Superior temporal gyrus (tissue), 1 donor: ENCODE data around the gene MTUS2.

Experiments used
- DNase-seq: peaks from one replicate; pipeline ENCODE4 v3.0.0-alpha.2; 2016; ENCODE audit errors: extremely low spot score

MTUS2 gene

DNA sequence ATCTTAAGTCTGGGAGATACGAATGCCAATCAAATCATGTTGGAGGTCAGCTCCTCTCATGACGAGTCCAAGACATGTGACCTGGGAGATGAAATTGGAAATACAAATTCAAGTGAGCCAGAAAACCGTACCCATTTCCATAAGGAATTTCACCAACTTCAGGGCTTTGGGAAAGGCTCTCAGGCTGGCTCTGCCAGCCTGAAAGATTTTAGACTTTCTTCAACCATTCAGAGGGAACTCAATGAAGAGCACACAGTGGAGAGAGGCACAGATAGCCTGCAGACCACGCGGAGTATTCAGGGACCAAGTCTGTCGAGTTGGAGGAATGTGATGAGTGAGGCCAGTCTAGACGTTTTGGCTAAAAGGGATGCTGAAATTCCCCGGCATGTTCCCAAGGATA lies 204.6 kb downstream of the MTUS2 start:
- DNase-seq: no peak

DNA sequence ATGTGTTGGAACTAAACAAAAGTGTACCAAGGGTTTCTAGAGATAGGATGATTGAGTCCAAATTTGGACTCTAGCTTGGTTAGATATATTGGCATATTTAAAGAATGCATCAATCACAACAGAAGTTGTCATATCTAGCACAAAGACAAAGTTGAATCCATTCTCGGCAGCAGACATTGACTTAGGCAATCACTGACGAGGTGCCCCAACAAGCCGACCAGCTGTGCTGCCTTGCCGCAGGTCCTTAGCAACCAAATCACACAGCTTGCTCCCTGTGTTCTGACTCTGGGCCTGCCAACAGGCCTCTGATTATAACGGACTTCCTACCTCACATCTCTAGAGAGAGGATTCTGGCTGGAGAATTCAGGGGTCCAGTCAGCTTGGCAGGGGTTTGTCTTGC lies 208.7 kb downstream of the MTUS2 start:
- no peak for DNase-seq

DNA sequence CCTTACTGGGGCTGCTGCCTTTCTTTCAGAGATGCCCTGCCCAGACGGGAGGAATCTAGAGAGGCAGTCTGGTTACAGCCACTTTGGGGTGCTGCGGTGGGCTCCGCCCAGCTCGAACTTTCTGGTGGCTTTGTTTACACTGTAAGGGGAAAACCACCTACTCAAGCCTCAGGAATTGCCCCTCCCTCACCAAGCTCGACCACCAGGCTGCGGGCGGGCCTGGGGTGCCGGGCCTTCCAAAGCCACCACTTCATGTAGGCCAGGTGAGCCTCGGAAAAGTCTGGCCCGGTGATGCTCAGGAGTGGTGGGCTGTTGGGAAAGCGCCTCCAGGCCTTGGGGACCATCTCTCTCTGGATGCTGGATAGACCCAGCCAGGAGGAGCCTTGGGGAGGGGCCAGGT lies 218.6 kb downstream of the MTUS2 start:
- no peak for DNase-seq

DNA sequence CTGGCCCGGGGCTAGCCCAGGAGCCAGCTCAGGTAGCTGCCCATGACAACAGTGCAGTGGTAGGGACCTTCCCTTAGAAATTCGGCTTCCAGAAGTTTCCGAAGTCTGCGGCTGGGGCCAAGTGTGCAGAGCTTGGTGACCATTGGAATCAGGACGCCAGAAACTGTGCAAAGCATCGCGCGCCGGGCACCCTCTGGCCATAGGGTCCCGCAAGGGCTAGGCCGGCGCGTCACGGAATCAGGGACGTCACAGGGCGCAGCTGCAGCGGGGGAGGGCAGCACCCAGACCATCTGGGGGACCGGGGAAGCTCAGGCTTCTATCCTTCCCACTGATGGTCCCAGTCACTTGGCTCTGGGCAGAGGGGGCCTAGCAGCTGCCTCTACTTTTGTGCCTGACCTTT lies 219.1 kb downstream of the MTUS2 start:
- no peak for DNase-seq

DNA sequence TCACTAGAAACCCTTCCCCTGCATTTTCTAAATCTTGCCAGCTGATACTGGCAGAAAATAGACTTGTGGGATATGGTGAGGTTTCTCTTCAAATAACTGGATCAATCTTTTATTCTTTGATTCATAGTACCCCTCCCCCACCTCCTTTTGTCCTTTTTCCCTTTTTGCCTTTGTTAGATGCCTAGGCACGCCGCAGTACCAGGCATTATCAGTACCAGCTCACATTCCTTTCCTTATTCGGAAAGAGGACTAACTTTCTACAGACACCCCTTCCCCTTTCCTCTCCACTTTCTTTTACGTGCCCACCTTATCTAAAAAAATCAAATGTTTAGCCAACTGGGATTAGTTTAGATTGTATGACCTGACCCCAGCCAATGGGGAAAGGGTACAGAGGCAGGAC lies 226.4 kb downstream of the MTUS2 start:
- no peak for DNase-seq

DNA sequence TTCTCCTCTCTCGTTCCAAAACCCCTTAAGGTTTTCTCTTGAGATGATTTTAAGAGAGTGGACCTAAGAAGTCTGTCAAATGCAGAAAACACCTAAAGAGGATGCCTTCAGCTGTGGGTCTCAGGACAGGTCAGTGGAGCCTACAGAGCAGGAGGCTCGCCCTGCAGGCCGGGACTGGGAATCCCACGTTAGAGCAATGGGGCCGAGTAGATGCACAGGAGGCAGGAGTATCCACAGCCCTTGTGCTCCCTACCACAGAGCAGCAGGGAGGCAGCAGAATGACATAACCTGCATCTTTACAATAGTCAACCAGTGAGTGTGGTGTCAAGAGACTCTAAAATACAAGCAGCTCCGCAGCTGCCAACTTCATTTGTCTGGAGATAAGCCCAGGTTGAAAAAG lies 229.4 kb downstream of the MTUS2 start:
- no peak for DNase-seq

DNA sequence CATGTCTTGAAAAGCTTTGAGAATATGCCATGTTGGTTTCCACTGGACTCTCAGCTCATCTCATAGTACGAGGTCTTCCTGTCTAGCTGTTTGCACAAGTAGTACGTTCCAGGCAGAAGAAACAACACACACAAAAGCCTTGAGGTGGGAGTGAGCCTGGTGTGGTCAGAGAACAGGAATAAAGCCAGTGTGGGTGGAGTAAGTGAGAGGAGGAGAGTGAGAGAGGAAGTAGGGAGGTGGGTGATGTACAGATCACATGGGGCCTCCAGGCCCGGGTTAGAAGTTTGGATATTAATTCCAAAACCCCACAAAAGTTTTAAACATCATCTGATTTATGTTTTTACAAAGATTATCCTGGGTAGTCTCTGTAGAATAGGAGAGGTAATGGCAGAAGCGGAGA lies 230.6 kb downstream of the MTUS2 start:
- no peak for DNase-seq

DNA sequence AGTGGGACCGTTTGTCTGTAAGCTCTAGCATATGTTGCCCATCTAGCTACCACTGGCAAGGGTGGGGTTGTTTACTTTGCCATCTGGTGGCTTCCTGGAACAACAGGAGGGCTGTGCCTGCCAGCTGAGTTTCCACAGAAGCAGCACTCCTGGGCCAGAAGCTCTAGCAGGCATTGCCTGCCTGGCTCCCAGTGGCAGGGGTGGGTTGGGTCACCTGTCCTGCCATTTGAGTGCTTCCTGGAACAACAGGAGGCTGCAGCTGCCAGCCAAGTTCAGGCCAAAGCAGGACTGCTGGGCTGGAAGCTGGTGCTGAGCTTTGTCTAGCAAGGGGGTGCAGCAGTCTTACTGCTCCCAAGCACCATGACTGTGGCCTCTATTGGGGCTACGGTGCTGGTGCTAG lies 239.7 kb downstream of the MTUS2 start:
- no peak for DNase-seq

DNA sequence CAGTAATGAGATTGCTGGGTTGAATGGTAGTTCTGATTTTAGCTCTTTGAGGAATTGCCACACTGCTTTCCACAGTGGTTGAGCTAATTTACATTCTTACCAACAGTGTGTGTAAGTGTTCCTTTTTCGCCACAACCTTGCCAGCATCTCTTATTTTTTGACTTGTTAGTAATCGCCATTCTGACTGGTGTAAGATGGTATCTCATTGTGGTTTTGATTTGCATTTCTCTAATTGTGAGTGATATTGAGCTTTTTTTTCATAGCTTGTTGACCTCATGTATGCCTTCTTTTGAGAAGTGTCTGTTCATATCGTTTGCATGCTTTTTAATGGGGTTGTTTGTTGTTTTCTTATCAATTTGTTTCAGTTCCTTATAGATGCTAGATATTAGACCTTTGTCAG lies 245.0 kb downstream of the MTUS2 start:
- no peak for DNase-seq

DNA sequence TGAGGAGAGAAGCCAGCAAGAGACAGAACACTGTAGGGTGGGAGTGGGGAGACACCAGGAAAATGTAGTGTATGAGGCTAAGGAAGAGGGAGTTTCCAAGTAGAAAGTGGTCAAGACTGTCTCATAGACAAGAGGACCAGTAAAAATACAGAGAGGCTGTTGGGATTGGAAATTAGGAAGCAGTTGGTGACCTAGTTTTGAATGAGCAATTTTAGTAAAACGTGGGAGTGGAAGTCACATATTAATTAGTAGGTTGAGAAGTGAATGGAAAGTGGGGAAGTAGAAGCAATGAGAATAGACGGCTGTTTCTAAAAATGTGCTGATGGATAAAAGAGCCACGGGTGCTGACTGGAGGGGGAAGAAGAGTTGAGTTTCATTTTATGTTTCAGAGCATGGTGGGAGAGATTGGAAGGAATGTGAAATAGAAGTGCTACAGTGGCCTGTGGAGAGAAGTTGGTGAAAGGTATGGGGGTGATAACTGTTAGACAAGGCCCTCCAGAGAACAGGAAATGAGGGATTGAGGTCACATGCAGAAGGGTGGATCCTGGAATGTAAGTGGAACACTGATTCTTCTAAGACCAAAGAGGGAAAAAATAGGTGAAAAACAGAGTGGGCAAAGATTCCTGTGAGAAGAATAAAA lies 247.3 kb downstream of the MTUS2 start:
- DNase-seq: no peak

DNA sequence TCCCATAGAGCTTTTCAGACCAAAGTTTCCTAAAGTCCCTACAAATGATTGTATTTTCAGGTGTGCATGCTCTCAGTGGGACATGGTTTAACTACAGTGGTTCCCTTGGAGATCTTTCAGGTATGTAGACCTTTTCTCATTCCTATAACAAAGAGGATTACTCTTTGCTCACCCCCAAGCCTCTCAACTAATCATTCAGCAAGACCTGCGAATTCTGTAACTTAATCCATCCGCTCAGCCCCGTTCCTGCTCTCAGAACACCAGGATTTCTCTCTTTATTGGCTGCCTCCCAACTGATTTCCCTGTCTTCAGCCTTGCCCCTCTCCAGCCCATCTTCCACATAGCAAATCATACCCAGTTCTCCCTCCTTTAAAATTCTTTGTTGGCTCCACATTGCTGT lies 253.6 kb downstream of the MTUS2 start:
- DNase-seq: no peak

DNA sequence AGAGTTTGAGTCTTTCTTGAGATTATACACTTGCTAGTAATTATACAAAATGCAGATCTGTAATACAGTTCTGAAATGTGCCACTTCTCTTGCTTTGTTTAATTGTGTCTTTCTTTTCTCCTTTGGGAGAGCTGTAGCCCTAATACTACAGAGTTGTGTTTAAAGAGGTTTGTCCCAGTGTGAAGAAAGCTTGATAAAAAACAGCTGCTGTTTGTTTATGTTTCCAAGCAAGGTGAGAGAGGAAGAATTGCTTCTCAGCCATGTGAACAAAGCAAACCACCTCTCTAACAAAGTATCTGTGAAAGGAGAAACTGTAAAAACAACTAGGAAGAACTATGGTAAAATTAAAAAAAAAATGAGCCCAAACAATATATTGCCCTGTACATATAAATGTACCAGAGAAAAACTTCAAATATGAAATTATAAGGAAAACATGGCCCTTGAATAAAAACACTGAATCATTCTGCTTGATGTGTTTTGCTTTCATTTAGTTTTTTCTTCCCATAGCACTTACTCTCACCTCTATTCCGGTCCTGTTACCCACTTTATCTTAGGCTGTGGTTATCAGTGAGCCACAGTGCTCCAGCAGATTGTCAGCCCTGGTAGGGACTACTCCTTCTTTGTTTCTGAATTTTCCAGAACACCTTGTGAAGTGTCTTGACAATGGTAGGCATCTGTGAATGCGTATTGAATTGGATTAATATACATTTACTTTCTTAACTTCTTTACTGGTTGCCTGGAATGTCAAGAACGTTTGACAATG lies 257.1 kb downstream of the MTUS2 start:
- DNase-seq: no peak

DNA sequence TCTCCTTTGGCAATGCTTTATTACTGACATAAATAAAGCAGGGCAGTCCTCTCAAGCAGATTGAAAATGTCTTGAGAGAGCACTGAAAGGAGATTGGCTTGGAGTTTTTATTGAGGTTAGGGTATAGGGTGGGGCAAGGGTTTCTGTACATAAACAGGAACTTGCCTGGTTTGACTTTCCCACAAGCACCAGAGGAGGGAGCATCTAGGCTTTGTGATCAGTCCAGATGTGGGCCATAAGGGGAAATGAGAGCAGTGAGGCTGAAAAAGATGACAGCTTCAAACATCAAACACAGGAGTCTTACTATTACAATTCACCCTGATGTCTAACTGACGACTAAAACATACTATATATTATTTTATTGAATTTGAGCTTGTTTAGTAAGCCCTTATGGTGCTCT lies 260.9 kb downstream of the MTUS2 start:
- no peak for DNase-seq

DNA sequence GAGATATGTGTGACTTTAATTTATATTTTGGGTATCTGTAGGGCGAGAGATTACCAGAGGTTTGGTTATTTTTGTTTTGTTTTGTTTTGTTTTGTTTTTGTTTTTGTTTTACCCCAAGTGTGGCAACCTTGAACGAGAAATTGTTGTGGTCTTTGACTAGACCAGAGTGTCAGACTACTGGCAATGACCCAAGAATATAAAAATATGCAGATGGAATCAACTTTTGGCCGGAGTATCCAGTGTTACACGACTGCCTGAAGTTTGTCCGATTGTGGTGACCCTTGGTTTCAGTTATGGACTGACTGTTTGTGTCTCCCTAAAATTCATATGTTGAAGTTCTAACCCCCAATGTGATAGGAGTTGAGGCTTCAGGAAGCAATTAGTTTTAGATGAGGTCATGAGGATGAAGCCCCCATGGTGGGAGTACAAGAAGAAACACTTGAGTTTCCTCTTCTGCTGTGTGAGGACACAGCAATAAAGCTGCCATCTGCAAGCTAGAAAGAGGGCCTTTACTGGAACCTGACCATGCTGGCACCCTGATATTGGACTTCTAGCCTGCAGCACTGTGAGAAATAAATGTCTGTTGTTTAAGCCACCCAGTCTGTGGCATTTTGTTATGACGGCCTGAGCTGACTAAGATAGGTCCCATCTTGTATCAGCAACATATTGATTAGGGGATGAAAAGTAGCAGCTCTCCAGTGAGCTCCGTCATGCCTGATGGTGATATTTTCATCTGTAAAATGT lies 261.7 kb downstream of the MTUS2 start:
- no peak for DNase-seq

DNA sequence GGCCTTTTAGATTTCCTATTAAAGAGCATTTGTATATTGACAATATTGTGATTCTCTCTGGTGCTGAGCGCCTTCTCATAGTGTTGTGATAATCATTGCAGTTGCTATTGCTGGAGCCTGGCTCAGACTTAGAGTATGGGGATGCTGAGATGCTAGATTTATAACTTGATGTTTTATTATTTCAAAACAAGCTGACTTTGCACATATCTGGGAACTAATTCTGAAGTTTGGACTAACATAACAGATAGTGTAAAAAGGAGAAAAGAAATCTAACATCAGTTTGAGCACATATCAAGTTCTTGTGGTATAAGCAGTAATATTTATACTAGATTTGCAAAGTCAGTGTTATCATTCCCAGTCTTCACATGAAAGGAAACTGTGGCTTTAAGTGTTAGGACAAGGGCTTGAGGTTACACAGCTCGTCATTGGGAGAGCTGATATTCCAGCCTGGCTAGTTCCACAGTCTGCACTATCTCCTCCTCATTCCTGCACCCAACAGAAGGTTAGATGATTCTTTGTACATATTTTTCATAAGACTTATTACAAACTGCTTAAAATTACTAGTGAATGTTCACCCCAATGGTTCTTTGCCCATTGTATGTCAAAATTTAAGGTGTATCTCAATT lies 279.8 kb downstream of the MTUS2 start:
- no peak for DNase-seq

DNA sequence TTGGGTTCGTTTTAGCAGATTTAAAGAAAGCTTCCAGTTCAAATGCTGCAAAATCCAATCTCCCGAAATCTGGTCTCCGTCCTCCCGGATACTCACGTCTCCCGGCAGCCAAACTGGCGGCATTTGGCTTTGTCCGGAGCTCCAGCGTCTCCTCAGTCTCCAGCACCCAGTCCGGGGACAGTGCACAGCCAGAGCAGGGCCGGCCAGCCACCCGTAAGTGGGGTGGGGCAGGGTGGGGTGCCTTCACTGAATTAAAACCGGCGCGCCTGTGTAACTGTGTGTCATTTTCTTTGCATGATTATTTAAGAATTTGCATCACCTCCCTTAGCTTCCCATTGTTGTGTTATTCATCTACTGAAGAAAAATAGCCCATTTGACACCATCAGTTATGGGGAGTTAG lies 280.6 kb downstream of the MTUS2 start:
- DNase-seq: no peak

DNA sequence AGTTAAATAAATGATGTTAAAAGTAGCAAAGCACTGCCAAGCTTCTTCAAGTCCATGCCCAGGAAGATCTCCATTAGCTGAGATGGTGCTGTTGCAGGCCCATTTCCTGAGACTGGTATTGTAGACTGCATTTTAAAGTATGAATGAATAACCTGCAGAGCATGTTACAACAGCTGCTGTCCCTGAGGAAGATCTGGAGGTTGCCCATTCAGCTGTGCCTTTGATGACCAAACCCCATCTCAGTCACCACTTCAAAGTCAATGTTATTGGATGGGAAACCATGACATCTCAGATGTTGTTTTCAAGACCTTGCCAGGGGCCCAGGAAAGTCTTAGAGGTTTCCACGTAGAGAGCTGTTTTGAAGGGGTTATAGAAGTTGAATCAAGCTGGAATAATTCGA lies 281.3 kb downstream of the MTUS2 start:
- DNase-seq: no peak

DNA sequence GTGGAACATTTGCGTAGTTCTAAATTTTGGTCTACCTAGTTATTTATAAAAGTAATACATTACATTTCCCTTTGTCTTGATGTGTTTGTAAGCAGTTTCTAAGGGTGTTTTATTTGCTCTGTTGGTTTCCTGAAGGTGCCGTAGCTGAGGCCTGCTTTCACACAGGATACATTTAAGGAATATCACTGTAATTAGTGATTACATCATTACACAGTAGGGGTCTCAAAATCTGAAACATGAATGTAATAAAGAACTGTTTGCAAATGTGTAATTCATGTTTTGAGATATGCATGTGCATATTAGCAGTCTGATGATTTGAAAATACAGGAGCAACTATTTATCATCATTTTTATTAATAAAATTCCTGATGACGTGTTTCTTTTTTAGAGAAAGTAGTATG lies 281.8 kb downstream of the MTUS2 start:
- DNase-seq: no peak

DNA sequence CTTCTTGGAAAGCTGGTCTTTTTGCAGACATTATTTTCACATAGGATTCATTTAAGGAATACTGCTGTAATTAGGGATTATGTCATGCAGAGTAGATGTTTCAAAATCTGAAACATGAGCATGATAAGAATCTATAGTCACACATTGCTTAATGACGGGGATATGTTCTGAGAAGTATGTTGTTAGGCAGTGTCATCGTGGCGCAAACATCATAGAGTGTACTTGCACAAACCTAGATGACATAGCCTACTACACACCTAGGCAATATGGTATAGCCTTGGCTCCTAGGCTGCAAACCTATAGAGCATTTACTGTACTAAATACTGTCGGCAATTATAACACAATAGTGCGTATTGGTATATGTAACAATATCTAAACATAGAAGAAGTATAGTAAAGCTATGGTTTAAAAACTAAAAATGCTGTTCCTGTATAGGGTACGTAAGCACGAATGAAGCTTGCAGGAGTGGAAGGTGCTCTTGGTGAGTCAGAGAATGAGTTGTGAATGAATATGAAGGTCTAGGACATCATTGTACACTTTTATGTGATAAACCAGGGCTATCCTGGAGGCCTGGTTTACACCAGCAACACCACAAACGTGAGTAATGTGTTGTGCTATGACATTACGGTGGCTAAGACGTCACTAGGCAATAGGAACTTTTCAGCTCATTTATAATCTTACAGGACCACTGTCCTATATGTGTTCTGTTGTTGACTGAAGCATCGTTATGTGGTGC lies 283.1 kb downstream of the MTUS2 start:
- no peak for DNase-seq

DNA sequence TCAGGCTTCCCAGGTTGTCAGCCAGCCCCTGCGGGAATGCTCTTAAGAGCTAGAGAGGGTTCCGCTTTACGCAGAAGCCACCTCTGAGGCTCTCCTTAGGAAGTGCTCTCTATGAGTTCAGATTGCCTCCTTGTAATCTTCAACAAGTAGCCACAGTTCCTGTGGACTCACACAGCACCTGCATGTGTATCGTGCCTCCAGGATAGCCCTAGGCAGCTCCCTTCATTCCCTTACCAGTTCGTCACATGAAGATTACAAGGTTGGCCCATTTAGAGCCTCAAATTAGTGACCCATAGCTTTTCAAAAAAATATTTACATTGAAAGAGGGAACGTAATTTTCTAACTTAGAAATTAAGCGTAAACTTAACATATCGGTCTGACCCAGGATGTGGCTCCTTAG lies 284.3 kb downstream of the MTUS2 start:
- no peak for DNase-seq

DNA sequence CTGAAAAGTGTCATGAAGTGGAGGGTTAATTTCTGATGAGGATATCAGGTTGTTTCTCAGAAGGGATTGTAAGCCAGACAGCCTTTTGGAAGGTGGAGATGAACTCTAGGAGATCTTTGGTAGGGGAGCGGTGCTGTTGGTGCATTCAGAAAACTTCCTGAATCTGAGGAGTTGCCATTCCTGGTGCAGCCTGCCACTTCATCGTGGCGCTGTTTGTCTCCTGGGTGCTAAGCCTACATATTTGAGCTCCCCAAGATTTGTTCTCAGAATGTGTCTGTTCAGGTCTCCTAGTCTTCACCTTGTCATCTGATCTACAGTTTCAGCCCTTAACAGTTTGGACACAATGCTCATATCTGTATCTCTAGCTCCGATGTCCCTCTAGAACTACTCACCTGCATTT lies 285.6 kb downstream of the MTUS2 start:
- no peak for DNase-seq

DNA sequence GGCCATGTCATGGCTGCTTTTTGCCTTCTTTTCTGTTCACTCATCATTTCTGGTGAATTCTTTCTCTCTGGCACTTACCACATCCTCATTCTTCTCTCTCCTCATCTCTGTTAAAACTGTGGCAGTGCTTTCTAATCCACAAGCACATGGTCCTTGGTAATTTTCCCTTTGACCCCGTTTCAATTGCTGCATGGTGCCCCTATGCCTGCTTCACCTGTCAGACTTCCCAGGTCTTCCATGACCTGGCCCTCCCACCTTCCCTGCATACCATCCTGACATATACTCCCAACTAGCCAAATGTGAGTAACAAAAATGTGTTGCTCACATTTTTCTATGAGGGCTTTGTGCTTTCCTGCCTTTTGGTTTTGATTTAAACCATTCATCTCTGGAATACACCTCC lies 286.5 kb downstream of the MTUS2 start:
- DNase-seq: no peak
